Parathyroid adenoma (tissue), 2 donors: ENCODE measurements around the gene COL26A1.
"Not testable (repeated sequence)": the region's sequence is repeated elsewhere in the genome, so short reads cannot be mapped to it uniquely, and the experiment has no call there.

Experiments
- H2AFZ ChIP-seq: fragments of 300-600 bp; sonication (generic); one replicate; pipeline ENCODE4 v1.7.0; 2017; ENCODE audit warnings: antibody characterized with exemption, mild to moderate bottlenecking
- H3K27ac ChIP-seq: fragments of 300-600 bp; sonication (generic); one replicate; pipeline ENCODE4 v1.7.0; 2017
- H3K27me3 ChIP-seq: fragments of 300-600 bp; sonication (generic); one replicate; pipeline ENCODE4 v1.7.0; 2017; ENCODE audit warnings: low read length; ENCODE audit not compliant: control insufficient read depth, insufficient read depth
- H3K36me3 ChIP-seq: fragments of 300-600 bp; sonication (generic); one replicate; pipeline ENCODE4 v1.7.0; 2017; ENCODE audit warnings: low read length; ENCODE audit not compliant: control insufficient read depth, insufficient read depth
- H3K4me1 ChIP-seq: fragments of 300-600 bp; sonication (generic); one replicate; pipeline ENCODE4 v1.7.0; 2017; ENCODE audit warnings: control low read depth
- H3K4me2 ChIP-seq: fragments of 300-600 bp; sonication (generic); one replicate; pipeline ENCODE4 v1.7.0; 2017; ENCODE audit warnings: low read length
- H3K4me3 ChIP-seq: fragments of 300-600 bp; sonication (generic); one replicate; pipeline ENCODE4 v1.7.0; 2017; ENCODE audit warnings: low read depth, low read length
- H3K79me2 ChIP-seq: fragments of 300-600 bp; sonication (generic); one replicate; pipeline ENCODE4 v1.7.0; 2017; ENCODE audit warnings: control low read depth
- H3K9ac ChIP-seq: fragments of 300-600 bp; sonication (generic); one replicate; pipeline ENCODE4 v1.7.0; 2017; ENCODE audit warnings: mild to moderate bottlenecking
- H3K9me3 ChIP-seq: fragments of 300-600 bp; sonication (generic); one replicate; pipeline ENCODE4 v1.7.0; 2017; ENCODE audit warnings: low read length; ENCODE audit not compliant: control insufficient read depth
- CTCF ChIP-seq: fragments of 300-600 bp; sonication (generic); IDR thresholded peaks from one replicate; pipeline ENCODE4 v1.7.0; 2017; ENCODE audit warnings: antibody characterized with exemption, mild to moderate bottlenecking
- donor health status: primary hyperparathyroidism.

COL26A1 gene

GRCh38 chr7:101433688-101434087, 71.0 kb downstream of the COL26A1 start:
- H3K79me2 ChIP-seq = no peaks in the 10 kb centered on the region
- H3K4me3 ChIP-seq = no peak overlapping the region
- H3K9ac ChIP-seq = no peak overlapping the region
- H3K9me3 ChIP-seq = no peaks in the 10 kb centered on the region
- TF ChIP-seq CTCF = no peak
- no peak overlapping the region for H3K4me2 ChIP-seq
- H3K36me3 ChIP-seq = no peaks in the 10 kb centered on the region
- no peak overlapping the region for H3K27ac ChIP-seq
- H3K27me3 ChIP-seq = no peaks in the 10 kb centered on the region
- no peak overlapping the region for H2AFZ ChIP-seq
- H3K4me1 ChIP-seq = no peaks in the 10 kb centered on the region

- H3K4me3 ChIP-seq, H3K9me3 ChIP-seq, H3K36me3 ChIP-seq, H3K27ac ChIP-seq, H3K79me2 ChIP-seq, H3K9ac ChIP-seq, H3K4me2 ChIP-seq, H3K27me3 ChIP-seq, H2AFZ ChIP-seq, H3K4me1 ChIP-seq: not testable (repeated sequence)
Measured at GRCh38 chr7:101434155-101434554, 71.5 kb downstream of the COL26A1 start.

- TF ChIP-seq CTCF = no peak
- no peaks in the 10 kb centered on the region for H3K27me3 ChIP-seq
- no peaks in the 10 kb centered on the region for H3K4me1 ChIP-seq
- H3K9ac ChIP-seq = no peak overlapping the region
- H3K4me3 ChIP-seq = no peak overlapping the region
- H3K9me3 ChIP-seq = no peaks in the 10 kb centered on the region
- no peaks in the 10 kb centered on the region for H3K36me3 ChIP-seq
- H3K79me2 ChIP-seq = no peaks in the 10 kb centered on the region
- no peak overlapping the region for H2AFZ ChIP-seq
- H3K27ac ChIP-seq = no peak overlapping the region
- no peak overlapping the region for H3K4me2 ChIP-seq
Measured at GRCh38 chr7:101435461-101436220, 73.0 kb downstream of the COL26A1 start.

GRCh38 chr7:101436221-101436735, 73.6 kb downstream of the COL26A1 start:
- Histone ChIP-seq H3K9me3 (no peaks in the 10 kb centered on the region), H3K9ac (no peak overlapping the region), H3K4me1 (no peaks in the 10 kb centered on the region), H3K4me3 (no peak overlapping the region), H3K4me2 (no peak overlapping the region), H3K27me3 (no peaks in the 10 kb centered on the region), H3K27ac (no peak overlapping the region), H3K36me3 (no peaks in the 10 kb centered on the region), H3K79me2 (no peaks in the 10 kb centered on the region), H2AFZ (no peak overlapping the region)
- TF ChIP-seq CTCF = no peak

- Histone ChIP-seq H3K36me3 (no peaks in the 10 kb centered on the region), H3K9me3 (no peaks in the 10 kb centered on the region), H3K79me2 (no peaks in the 10 kb centered on the region), H3K4me1 (no peaks in the 10 kb centered on the region), H3K9ac (no peak overlapping the region), H3K4me3 (no peak overlapping the region), H3K4me2 (no peak overlapping the region), H3K27ac (no peak overlapping the region), H2AFZ (no peak overlapping the region), H3K27me3 (no peaks in the 10 kb centered on the region)
- no peak for TF ChIP-seq CTCF
Measured at GRCh38 chr7:101436857-101437576, 74.3 kb downstream of the COL26A1 start.
